ENCODE measurements around the gene IFNAR1. TPM values are rescaled to one million over a fixed set of nuclear protein-coding genes. Genes with fewer than 3 reads are reported as not detected.

The IFNAR1 gene
- 88.8 TPM for total RNA-seq
- long read RNA-seq, full-length matches to known transcripts = 130 of 203 reads
- long read RNA-seq, partial matches to known transcripts = 44 of 203 reads
- long read RNA-seq, other reads (novel, unspliced or antisense) = 29 of 203 reads

DNA sequence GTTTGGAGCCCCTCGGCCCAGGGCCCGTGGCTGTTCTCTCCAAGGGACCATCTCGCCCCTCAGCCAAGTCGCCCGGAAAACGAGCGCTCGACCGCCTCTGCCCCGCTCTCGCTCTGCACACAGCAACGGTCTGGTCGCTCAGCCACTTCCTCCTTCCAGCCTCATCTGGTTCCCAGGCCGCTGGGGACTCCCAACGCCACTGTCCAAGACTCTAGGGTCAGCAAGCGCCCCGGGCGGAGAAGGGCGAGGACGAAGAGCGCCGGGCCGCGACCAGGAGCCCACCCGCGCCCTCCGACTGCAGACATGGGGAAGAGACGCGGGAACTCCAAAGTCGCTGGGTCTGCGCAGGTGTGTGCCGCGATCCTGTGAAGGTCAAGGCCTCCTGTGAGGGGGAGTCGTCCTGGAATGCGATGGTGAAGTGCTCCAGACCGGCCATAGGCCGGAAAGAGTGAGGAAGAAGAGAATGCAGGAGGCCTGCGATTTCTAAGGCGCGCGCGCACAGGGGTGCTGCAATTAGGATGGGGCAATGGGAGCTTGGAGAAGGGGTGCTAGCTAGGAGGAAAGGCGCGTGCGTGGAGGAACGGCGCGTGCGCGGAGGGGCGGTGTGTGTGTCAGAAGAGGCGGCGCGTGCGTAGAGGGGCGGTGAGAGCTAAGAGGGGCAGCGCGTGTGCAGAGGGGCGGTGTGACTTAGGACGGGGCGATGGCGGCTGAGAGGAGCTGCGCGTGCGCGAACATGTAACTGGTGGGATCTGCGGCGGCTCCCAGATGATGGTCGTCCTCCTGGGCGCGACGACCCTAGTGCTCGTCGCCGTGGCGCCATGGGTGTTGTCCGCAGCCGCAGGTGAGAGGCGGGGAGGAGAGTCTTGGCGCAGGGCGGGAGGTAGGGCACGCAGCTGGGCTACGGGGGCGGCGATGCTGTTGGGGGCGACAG, at the start of gene IFNAR1:
Gene IFNAR1, plus strand, starts transcription at position 680 of the 931 bp plus-strand sequence. Its CDS starts 86 bp downstream, at position 766.
- DNase-seq (ENCODE audit: low spot score) = peak; percentile 100

DNA sequence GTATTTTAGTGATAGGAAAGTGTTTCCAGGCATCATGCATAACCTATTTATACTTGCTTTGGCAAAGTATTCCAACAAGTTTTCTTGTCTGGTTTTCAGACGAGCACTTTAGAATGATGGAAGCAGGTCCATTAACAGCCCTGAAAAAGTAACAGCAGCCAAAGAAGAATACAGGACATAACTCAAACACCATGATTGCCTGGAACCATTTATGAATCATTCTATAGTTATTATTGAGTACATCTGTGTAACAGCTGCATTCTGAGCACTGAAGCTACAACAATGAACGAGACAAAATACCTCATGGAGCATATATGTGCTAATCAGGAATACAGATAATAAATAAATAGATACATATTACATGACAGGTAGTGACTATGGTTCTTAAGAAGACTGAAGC, 46.0 kb upstream of the IFNAR1 start:
- no peak for DNase-seq (ENCODE audit: low spot score)

DNA sequence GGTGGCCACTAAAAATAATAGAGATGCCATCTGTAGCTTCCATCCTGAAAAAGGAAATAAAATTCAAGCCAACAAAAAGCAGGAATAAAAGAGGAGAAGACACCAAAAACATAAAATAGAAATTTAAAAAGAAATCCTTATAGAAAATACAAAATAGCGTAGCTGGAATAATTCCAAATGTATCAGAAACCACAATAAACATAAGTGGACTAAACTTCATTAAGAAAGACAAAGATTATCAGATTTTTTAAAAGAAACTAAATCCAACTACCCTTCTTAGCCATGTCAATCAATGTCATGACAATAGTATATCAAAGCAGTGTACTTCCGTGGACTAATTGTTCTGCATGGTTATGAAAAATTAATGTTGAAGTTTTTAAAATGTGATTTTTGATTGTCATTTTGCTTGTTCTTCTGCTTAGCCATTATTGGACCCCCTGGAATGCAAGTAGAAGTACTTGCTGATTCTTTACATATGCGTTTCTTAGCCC, 45.4 kb upstream of the IFNAR1 start:
- DNase-seq (ENCODE audit: low spot score) = no peak

DNA sequence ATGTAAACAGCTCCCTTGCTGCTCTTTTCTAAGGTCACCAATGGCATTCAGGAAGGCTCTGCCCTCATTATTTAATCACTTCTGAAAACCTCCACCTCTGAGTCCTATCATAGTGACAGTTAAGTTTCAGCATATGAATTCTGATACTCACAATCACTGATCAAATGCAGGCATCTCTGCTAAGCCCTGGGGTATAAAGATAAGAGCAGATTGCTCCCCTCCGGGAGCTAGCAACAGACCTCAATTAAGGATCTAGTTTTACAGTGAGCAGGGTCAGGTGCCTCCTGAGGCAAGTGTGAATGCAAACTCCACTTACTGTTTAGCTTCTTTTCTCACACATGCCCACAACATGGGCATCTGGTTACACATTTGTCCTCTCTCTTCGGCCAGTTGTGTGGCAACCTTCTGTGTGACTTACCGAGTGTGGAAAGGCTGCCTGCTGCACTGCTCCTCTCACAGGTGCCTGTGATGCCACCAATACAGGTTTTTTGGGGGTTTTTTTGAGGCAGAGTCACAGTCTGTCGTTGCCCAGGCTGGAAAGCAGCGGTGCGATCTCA, 43.6 kb upstream of the IFNAR1 start:
- peak; percentile 22 for DNase-seq (ENCODE audit: low spot score)

DNA sequence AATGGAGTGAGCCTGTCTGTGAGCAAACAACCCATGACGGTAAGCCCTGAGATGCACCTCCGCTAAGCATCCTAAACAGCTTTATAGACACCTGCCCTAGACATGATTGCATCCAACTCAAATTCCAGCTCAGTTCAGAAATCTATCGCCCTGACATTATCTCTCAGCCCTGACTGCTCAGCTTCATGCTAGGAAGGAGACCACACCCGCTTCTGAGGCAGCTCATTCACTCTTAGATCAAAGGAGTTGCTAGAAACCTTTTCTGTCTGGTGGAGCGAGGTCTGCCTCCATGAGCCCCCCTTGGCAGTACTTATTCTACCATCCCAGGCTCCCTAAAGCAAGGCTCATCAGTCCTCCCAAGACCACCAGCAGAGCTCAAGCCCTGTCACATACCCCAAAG, 41.6 kb upstream of the IFNAR1 start:
- DNase-seq (ENCODE audit: low spot score) = no peak

DNA sequence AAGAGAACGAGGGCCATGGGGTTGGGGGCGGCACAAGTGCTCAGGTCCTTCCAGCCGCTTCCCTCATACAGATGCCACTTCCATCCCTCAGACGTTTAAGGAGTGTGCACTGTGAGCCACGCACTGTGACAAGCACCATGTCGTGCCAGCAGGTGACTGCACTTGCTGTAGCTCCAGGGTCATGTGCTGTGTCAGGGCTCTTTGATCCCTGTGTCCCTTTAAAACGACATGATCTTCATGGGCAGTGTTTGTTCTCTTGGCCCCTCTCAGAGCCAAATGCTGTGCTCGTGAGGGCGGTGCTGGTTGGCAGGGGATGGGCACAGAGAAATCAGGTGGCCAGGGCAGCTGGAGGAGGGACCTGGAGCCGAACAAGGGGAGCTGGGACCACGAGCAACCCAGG, 38.7 kb upstream of the IFNAR1 start:
- peak; percentile 85 for DNase-seq (ENCODE audit: low spot score)

DNA sequence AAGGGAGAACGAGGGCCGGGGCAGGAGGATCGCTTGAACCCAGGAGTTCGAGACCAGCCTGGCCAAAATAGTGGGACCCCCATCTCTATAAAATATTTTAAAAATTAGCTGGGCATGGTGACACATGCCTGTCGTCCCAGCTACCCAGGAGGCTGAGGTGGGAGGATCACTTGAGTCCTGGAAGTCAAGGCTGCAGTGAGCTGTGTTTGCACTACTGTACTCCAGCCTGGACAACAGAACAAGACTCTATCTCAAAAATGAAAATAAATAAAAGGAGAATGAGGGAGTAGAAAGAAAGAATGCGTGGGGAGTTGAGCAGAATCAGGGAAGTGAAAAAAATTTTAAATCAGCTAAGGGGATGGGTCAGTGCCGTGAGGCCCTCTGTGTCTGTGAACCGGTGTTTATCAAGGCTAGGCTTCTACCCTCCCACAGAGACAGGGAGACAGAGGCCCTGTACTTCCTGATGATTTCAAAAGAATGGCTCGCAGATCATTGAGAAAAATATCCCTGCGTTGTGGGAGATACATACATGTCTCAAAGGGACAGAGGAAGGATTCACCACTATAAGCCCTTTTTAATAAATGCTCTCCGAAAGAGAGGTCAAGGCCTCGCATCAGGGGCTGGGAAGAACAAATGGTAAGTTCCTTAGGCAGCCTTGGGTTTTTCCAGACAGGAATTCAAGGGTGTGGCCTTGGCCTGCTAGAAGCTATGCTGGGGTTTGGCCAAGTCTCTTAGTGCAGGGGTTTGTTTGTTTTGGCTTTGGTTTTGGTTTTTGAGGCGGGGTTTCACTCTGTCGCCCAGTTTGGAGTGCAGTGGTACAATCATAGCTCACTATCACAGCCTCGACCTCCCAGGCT, 37.9 kb upstream of the IFNAR1 start:
- DNase-seq (ENCODE audit: low spot score) = peak; percentile 45

DNA sequence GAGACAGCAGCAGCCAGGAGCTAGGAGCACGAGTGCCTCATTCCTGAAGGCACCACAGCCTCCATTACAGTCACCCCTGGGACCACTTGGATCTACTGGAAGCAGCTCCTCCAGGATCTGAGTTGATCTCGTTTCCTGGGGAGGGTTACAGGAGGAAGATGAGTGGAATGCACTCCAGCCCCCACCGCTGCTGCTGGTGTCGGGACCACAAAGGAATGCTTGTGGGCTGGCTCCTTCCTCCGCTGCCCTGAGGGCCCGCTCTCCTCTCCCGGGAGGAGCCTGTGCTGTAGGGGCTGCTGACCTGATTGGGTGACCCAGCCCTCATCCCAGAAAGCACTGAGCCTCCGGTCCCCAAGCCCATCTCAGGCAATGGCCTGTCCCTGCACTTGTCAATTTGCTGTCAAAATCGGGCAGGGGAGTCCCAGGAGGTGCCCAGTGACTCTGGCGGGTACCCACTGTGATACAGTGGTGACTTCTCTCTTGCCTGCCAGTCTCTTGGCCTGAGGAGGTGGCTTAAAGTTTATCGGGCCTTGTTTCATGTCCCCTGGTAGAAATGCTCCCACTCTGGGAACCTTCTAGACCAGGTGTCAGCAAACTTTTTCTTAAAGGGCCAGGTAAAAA, 35.5 kb upstream of the IFNAR1 start:
- peak; percentile 74 for DNase-seq (ENCODE audit: low spot score)

DNA sequence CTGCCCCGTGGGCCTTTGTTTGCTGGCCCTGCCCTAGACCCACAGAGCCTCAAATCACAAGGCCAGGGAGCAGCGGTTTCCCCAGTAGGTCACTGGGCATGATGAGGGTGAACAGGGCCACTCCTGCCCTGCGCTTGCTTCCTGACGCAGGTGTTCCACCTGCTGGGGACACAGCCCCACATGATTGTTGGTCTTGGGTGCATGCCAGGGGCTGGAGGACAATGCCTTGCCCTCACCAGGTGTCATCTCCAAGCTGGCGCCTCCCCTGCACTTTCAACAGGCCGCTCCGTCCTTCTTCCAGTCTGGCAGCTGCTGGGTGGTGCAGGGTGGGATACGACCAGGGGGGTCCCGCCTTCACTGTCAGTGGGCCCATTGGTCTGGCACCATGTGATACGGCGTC, 34.3 kb upstream of the IFNAR1 start:
- no peak for DNase-seq (ENCODE audit: low spot score)

DNA sequence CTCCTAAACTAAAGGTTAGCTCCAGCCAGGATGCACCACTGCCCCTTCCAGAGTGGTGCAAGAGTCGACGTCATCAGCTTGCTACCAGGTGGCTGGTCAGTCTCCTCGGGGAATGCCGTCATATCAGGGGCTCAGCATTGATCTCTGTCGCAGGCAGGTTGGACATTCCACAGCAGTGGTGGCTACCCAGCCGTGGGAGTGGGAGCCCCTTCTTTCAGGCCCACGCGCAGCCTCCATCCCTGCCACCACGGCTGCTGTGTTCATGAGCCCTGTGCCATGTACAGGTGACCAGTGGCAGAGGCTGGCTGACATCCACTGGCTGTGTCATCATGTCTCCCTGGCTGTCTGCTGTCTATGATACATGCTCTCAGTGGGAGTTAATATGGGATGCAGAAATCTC, 33.1 kb upstream of the IFNAR1 start:
- DNase-seq (ENCODE audit: low spot score) = no peak

DNA sequence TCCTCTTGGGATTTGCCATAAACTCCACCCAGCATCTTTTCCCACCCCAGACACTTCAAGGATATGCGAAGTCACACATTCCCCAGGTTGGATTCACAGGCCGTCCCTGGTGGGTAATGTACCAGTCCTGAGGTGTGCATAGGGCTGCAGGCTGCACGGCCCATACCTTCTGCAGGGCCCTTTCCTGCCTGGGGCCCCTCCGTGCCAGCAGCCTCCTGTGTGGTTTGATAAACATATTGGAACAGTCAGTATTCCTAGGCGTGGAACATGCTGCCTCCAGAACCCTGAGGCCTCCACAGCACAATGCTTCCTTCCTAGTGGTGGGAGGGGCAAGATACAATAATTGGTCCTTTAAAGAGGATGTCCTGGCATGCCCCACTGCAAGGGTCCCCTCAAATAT, 32.0 kb upstream of the IFNAR1 start:
- DNase-seq (ENCODE audit: low spot score) = no peak

DNA sequence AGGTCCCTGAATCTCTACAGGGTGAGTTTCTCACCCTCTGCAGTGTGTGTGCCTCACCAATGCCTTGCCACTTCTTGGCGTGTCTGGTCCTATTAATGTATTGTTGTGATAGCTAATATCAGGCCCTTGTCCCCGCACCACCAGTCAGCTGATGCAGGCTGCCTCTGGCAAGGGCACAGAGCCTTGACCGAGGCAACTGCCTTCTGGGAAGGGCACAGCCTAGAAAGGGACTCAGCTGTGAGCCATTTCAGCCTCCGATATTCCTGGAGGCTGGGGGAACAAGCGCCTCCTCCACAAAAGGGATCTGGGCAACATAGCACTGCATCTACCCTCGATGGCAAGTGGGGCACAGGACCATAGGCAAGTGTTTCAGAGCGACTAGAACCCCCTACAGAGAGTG, 31.6 kb upstream of the IFNAR1 start:
- DNase-seq (ENCODE audit: low spot score) = no peak

DNA sequence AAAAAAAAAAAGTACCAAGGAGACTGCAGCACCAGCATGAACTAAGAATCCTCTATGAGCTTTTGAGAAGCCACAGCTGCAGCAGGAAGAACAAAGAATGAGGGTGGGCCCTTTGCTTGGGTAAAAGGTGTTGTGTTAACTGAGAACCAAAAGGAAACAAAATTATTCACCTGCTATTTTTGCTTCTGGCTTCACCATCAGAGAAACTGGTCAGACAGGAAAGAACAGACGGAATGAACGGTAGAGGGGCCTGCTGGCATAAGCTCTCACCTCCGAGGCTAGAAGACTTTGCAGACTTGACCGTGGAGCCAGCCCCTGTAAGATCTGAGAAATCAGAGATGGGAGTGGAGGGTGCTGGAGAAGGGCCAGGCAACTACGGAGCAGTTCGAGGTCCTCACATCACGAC, 31.0 kb upstream of the IFNAR1 start:
- no peak for DNase-seq (ENCODE audit: low spot score)

DNA sequence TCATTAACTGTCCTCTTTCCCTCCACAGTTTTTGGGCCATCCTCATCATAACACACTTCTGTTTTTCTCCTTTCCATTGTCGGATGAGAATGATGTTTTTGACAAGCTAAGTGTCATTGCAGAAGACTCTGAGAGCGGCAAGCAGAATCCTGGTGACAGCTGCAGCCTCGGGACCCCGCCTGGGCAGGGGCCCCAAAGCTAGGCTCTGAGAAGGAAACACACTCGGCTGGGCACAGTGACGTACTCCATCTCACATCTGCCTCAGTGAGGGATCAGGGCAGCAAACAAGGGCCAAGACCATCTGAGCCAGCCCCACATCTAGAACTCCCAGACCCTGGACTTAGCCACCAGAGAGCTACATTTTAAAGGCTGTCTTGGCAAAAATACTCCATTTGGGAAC, 28.6 kb upstream of the IFNAR1 start:
- no peak for DNase-seq (ENCODE audit: low spot score)

DNA sequence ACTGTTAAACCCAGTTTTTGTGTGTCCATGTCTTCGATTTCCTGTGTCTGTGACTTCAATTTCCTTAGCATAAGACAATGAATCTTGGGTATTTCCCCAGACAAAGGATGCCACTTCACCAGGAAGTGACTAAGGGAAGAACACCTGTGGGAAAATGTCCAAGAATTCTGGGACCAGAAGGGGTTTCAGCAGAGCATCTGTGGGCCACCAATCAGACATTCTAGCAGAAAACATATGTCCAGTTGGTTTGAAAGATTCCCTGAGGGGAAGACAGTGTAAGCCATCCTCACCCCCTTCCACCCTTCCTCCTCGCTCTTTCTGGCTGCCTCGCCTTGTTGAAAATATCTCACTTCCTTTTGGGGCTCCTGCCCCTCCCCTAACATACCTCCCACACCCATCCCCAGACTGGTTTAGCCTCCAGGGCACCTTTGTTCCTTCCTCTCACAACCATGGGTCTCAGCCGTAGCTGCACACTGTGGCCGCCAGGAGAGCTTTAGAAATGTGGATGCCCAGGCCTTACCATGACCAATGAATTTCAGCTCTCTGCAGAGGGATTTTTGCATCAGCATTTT, 25.5 kb upstream of the IFNAR1 start:
- peak; percentile 81 for DNase-seq (ENCODE audit: low spot score)

DNA sequence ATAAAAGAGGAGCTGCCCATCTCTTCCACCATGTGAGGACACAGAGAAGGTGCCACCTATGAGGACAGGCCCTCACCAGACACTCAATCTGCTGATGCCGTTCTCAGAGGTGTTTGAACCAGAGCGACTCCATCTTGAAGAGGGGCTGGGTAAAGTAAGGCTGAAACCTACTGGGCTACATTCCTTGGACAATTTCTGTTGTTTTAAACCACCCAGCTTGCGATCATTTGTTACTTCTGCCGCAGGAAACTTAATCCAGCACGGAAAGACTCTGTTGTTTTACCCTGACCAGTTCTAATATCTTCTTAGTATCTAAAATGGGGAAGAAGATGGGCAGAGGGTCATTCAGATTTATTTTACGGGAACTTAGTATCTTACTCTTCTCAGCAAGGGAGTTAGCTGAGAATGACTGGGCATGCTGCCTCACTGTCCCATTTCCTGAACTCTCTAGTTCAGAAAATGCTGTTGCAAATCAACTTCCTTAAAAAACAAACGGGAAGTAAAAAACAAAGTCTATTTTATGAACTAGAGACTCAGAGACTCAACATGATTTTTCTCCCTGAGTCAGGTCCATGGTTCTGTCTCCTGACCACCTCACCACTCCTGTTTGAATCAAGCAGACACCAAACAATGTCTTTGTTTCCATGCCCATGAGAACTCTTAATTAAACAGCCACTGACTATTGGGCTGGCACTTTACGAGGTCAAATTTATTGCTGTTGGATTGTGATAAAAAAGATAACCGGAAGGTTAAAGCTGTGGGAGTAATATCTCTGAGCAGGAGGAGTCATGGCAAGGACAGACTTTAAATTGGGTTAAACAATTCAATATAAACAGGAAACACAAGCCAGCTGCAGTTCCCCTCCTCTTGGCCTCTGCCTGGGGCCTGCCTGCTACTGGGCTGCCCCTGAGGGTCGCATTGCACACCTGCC, 23.8 kb upstream of the IFNAR1 start:
- DNase-seq (ENCODE audit: low spot score) = peak; percentile 64

DNA sequence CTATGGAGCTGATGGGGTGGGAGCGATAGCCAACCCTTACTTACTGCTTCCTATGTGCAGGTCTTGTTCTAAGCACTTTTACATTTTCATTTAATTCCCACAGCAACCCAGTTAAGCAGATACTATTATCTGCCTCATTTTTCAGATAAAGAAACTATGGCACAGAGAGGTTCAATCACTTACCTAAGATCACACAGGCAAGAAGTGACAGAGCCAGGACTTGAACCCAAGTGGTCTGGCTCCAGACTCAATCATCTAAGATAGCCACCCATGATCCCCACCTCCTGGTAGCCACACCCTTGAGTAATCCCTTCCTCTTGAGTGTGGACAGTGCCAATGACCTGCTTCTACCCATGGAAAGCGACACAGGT, 23.2 kb upstream of the IFNAR1 start:
- DNase-seq (ENCODE audit: low spot score) = peak; percentile 28

DNA sequence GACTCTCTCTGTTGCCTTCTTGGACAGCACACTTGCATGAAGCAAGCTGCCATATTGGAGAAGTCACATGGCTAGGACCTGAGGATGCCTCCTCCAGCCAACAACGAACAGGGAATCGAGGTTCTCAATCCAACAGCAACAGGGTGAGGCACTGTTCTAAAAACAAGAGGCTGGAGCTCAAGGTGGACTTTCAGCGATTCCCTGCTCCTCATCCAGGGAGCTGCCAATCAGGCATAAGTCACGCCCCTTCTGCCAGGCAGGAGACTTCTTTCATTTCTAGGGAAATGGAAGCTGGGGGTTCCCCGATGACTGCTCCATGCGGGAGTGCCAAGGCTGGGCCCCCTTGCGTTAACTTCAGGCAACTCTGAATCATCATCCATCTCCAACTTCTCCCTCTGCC, 22.7 kb upstream of the IFNAR1 start:
- peak; percentile 67 for DNase-seq (ENCODE audit: low spot score)

DNA sequence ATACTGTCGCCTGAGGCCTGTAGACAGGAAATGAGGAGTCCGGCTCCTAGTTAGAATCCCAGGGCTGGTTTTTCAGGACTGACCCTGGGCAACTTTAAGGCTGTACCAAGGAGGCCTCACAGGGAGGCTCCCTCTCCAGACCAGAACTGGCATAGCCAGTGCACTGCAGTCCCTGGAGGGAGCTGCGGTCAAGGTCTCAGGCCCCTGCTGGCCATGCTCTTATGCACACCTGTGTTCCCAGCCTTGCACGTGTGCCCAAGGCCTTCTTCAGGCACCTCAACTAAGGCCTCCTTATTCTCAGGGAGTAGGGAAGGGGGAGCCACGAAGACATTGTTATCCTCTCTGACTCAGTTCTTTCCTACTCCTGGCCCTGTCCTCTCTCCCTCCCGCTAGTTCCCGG, 22.0 kb upstream of the IFNAR1 start:
- peak; percentile 45 for DNase-seq (ENCODE audit: low spot score)

DNA sequence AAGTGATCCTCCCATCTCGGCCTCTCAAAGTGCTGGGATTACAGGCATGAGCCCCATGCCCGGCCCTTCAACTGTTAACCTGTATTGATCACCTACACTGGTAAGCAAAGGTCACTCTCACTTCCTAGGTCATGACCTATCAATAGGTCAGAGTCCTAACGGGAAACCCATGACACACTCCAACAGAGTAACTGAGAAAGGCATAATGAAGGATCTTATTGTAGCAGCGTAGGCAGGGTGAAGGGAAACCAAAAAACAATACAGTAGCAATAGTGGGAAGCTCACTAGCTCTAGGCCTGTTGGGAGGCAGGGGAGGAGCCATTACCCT, 19.5 kb upstream of the IFNAR1 start:
- no peak for DNase-seq (ENCODE audit: low spot score)

All from mesenteric fat pad (tissue), 1 donor.